ENCODE data around the gene CAP1. TPM values are rescaled to one million over a fixed set of nuclear protein-coding genes. Genes with fewer than 3 reads are reported as not detected.
A peak's percentile ranks its signal among the peaks of the same experiment; 100 is the strongest.

CAP1 gene, protein sequence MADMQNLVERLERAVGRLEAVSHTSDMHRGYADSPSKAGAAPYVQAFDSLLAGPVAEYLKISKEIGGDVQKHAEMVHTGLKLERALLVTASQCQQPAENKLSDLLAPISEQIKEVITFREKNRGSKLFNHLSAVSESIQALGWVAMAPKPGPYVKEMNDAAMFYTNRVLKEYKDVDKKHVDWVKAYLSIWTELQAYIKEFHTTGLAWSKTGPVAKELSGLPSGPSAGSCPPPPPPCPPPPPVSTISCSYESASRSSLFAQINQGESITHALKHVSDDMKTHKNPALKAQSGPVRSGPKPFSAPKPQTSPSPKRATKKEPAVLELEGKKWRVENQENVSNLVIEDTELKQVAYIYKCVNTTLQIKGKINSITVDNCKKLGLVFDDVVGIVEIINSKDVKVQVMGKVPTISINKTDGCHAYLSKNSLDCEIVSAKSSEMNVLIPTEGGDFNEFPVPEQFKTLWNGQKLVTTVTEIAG
- 198 TPM for polyA plus RNA-seq
- long read RNA-seq, donor 1, transcript CAP1-206 (13 exons, 2,217 nt): major isoform, 17 of 25 reads
- long read RNA-seq, donor 1, partial matches to known transcripts: 0 of 25 reads
- long read RNA-seq, donor 1, other reads (novel, unspliced or antisense): 0 of 25 reads
- long read RNA-seq, donor 2, transcript CAP1-217 (5 exons, 856 nt): minor isoform, 13 of 139 reads
- long read RNA-seq, donor 2, transcript CAP1-203 (13 exons, 3,105 nt): minor isoform, 8 of 139 reads
- long read RNA-seq, donor 2, transcript CAP1-206 (13 exons, 2,217 nt): major isoform, 20 of 139 reads
- long read RNA-seq, donor 2, partial matches to known transcripts: 74 of 139 reads
- long read RNA-seq, donor 2, other reads (novel, unspliced or antisense): 14 of 139 reads
- long read RNA-seq, donor 3: 0 reads
- long read RNA-seq, donor 4, partial matches to known transcripts: 0 of 3 reads
- long read RNA-seq, donor 4, other reads (novel, unspliced or antisense): 0 of 3 reads
- long read RNA-seq, donor 5, transcript CAP1-206 (13 exons, 2,217 nt): minor isoform, 6 of 24 reads
- long read RNA-seq, donor 5, transcript CAP1-203 (13 exons, 3,105 nt): major isoform, 8 of 24 reads
- long read RNA-seq, donor 5, partial matches to known transcripts: 5 of 24 reads
- long read RNA-seq, donor 5, other reads (novel, unspliced or antisense): 0 of 24 reads
- long read RNA-seq, donor 6, transcript CAP1-206 (13 exons, 2,217 nt): major isoform, 17 of 44 reads
- long read RNA-seq, donor 6, transcript CAP1-203 (13 exons, 3,105 nt): minor isoform, 6 of 44 reads
- long read RNA-seq, donor 6, partial matches to known transcripts: 5 of 44 reads
- long read RNA-seq, donor 6, other reads (novel, unspliced or antisense): 6 of 44 reads
- long read RNA-seq, donor 7, transcript CAP1-203 (13 exons, 3,105 nt): major isoform, 6 of 18 reads
- long read RNA-seq, donor 7, partial matches to known transcripts: 0 of 18 reads
- long read RNA-seq, donor 7, other reads (novel, unspliced or antisense): 0 of 18 reads
- long read RNA-seq, donor 8, transcript CAP1-206 (13 exons, 2,217 nt): major isoform, 21 of 51 reads
- long read RNA-seq, donor 8, transcript CAP1-217 (5 exons, 856 nt): minor isoform, 8 of 51 reads
- long read RNA-seq, donor 8, transcript CAP1-203 (13 exons, 3,105 nt): minor isoform, 8 of 51 reads
- long read RNA-seq, donor 8, partial matches to known transcripts: 6 of 51 reads
- long read RNA-seq, donor 8, other reads (novel, unspliced or antisense): 0 of 51 reads
- long read RNA-seq, donor 9, transcript CAP1-206 (13 exons, 2,217 nt): major isoform, 22 of 88 reads
- long read RNA-seq, donor 9, transcript CAP1-203 (13 exons, 3,105 nt): minor isoform, 7 of 88 reads
- long read RNA-seq, donor 9, transcript CAP1-202 (13 exons, 1,496 nt): minor isoform, 5 of 88 reads
- long read RNA-seq, donor 9, partial matches to known transcripts: 49 of 88 reads
- long read RNA-seq, donor 9, other reads (novel, unspliced or antisense): 0 of 88 reads
- long read RNA-seq, donor 10, transcript CAP1-203 (13 exons, 3,105 nt): minor isoform, 5 of 54 reads
- long read RNA-seq, donor 10, transcript CAP1-202 (13 exons, 1,496 nt): minor isoform, 12 of 54 reads
- long read RNA-seq, donor 10, transcript CAP1-206 (13 exons, 2,217 nt): major isoform, 16 of 54 reads
- long read RNA-seq, donor 10, partial matches to known transcripts: 7 of 54 reads
- long read RNA-seq, donor 10, other reads (novel, unspliced or antisense): 5 of 54 reads
- long read RNA-seq, donor 11, transcript CAP1-206 (13 exons, 2,217 nt): major isoform, 9 of 30 reads
- long read RNA-seq, donor 11, transcript CAP1-202 (13 exons, 1,496 nt): minor isoform, 5 of 30 reads
- long read RNA-seq, donor 11, partial matches to known transcripts: 7 of 30 reads
- long read RNA-seq, donor 11, other reads (novel, unspliced or antisense): 0 of 30 reads

DNA sequence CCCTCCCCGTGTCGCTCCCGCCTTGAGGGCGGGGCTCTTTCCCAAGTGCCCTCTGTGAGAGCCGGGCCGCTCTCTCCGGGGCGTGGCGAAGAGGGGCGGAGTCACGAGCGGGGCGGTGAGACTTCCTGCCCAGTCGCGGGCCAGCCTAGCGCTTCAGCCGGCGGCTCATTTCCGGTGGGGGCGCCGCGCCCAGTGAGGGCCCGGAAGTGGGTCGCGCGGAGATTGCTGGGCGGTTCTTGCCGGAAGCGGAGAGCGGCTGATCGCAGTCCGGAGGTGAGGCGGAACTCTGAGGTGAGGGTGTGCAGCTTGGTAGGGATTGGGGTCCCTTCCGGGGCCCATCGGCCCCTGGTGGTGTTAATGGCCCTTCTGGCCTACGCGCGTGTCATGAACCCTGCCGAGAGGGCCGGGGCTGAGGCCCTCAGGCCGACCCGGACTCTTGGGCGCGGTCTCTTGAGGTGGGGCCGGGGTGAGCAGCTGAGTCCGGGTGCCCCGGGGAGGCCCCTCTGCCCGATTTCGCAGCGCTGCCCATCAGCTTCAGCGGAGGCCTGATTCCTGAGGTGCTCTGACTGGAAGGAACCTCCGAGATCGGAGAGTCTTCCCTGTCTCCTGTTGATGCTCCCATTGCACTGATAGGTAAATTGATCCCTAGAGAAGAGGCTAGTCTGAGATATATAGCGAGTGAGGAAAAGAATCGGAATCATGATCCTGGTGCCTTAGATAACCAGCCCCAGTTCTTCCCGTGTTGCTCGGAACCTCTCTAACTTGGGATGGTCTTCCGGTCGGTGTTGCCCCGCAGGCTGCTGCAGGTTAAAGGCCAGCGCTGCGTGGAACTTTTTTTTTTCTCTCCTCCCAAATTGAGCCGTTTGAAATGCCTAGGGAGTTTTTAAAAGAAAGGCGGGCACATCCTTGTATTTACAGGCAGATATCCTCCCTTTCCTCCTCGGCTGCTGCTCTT lies at the start of gene CAP1:
CAP1 (plus strand) TSS at position 219 of the 955 bp plus-strand sequence. CDS start 18,618 bp downstream, outside the sequence.
- H3K27me3 ChIP-seq (ENCODE audit: control insufficient read depth, insufficient read depth, low read length): no peaks in the 10 kb centered on the region

DNA sequence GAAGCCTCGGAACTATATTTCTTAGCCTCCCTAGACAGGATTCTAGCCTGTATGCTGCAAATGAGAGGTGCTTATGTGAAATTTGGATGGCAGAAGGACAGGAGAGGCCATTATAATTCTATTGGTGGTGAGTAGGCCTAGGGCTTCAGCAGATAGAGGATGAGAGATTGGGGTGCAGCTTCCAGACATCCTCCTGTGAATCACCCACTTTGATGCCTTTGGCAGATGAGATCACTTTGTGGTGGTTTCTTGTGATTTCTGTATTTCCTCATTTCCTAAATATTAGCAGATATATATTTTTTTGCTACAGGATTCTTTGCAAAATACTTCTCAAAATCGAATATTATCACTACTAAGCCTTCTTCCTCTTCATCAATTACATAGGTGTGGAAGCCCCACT lies 48.3 kb upstream of the CAP1 start:
- Histone ChIP-seq H3K27me3 (ENCODE audit: control insufficient read depth, insufficient read depth, low read length) (no peaks in the 10 kb centered on the region), H3K4me1 (ENCODE audit: control insufficient read depth, insufficient read depth, low read length) (no peaks in the 10 kb centered on the region), H3K27ac (ENCODE audit: low read length) (no peak overlapping the region), H3K4me3 (ENCODE audit: low read length) (no peak overlapping the region), H3K9me3 (ENCODE audit: control insufficient read depth, low read depth, low read length) (no peaks in the 10 kb centered on the region), H3K36me3 (ENCODE audit: control insufficient read depth, insufficient read depth, low read length) (no peaks in the 10 kb centered on the region)
- no peak for DNase-seq
- 71% methylated on average over 1 of the region's 2 CpGs for WGBS (ENCODE audit: insufficient coverage, low lambda C conversion rate)

More for the DNA sequence above, at the start of gene CAP1:
- Histone ChIP-seq H3K27ac (ENCODE audit: low read length) (peak within 1 kb of the TSS; percentile 97), H3K4me3 (ENCODE audit: low read length) (peak within 1 kb of the TSS; percentile 77), H3K4me1 (ENCODE audit: control insufficient read depth, insufficient read depth, low read length) (peaks cover 18% of the 10 kb centered on the region), H3K9me3 (ENCODE audit: control insufficient read depth, low read depth, low read length) (no peaks in the 10 kb centered on the region), H3K36me3 (ENCODE audit: control insufficient read depth, insufficient read depth, low read length) (peaks cover 1% of the 10 kb centered on the region)
- no CpG with 5 or more reads among the region's 65 CpGs for WGBS (ENCODE audit: insufficient coverage, low lambda C conversion rate)
- peak; percentile 100 for DNase-seq

DNA sequence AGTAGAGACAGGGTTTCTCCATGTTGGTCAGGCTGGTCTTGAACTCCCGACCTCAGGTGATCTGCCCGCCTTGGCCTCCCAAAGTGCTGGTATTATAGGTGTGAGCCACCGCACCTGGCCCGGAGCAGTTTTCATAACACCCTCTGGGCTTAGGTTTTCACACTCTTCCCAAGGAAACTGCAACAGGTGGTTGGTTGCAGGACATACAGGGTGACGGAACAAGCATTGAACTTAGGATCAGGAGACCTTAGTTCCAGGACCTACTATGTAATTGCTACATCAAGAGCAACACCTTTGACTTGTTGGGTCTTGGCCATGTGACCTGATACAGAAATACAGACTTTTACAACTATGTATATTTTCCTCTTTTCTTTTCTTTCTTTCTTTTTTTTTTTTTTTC lies 47.6 kb upstream of the CAP1 start:
- Histone ChIP-seq H3K9me3 (ENCODE audit: control insufficient read depth, low read depth, low read length) (no peaks in the 10 kb centered on the region), H3K27me3 (ENCODE audit: control insufficient read depth, insufficient read depth, low read length) (no peaks in the 10 kb centered on the region), H3K4me3 (ENCODE audit: low read length) (no peak overlapping the region), H3K36me3 (ENCODE audit: control insufficient read depth, insufficient read depth, low read length) (no peaks in the 10 kb centered on the region), H3K4me1 (ENCODE audit: control insufficient read depth, insufficient read depth, low read length) (no peaks in the 10 kb centered on the region), H3K27ac (ENCODE audit: low read length) (no peak overlapping the region)
- WGBS (ENCODE audit: insufficient coverage, low lambda C conversion rate): no CpG with 5 or more reads among the region's 5 CpGs
- DNase-seq: no peak

DNA sequence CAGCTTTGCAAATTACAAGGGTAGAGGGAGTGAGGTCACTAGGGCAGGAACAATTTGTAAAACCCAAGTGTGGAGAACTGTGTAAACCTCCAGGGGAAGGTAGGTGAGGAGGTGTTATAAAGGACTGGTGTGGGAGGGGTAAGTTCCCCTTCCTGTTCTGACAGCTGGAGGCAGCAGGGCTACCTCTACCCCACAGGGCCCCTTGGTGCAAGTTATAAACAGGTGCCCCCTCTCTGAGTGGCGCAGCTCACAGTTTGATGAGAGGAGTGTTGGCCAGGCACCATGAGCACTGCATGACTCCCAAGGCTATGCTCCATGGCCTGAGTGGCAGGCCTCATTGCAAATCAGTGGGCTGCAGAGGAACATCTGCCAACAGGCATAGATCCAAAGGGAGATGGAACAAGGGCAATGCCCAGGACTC lies 44.5 kb upstream of the CAP1 start:
- Histone ChIP-seq H3K9me3 (ENCODE audit: control insufficient read depth, low read depth, low read length) (peaks cover 6% of the 10 kb centered on the region), H3K27ac (ENCODE audit: low read length) (no peak overlapping the region), H3K4me3 (ENCODE audit: low read length) (no peak overlapping the region), H3K27me3 (ENCODE audit: control insufficient read depth, insufficient read depth, low read length) (no peaks in the 10 kb centered on the region), H3K4me1 (ENCODE audit: control insufficient read depth, insufficient read depth, low read length) (no peaks in the 10 kb centered on the region), H3K36me3 (ENCODE audit: control insufficient read depth, insufficient read depth, low read length) (no peaks in the 10 kb centered on the region)
- DNase-seq: peak in 1 of 2 donors; percentile 34
- no CpG with 5 or more reads among the region's 1 CpG for WGBS (ENCODE audit: insufficient coverage, low lambda C conversion rate)

DNA sequence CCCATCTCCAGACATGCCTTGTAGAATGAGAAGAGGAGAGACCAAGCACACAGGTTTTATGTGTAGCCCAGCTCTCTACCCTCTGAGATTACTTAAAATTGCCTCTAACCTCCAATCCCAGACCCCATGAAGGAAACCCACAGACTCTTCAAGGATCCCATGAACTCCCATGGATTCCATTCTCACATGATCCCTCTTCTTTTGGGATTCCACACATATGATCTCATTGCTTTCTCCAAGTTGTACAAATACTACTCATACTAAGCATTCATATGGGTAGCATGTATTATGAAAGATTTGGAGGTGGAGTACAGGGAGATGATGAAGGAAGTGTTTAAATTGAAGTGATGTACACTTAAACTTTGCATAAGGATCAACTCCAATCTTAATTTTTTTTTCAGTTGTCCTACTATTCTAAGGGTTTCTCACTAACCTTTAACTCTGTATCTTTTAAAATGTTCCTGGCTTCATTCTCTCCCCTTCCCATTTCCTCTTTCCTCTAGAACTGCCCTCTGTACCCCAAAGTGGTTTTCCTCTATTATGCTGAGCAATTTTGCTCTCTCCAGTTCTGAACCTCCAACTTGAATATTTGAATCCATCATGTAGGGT lies 44.0 kb upstream of the CAP1 start:
- no peaks in the 10 kb centered on the region for H3K27me3 ChIP-seq (ENCODE audit: control insufficient read depth, insufficient read depth, low read length)
- no peaks in the 10 kb centered on the region for H3K36me3 ChIP-seq (ENCODE audit: control insufficient read depth, insufficient read depth, low read length)
- no peak for DNase-seq
- no peak overlapping the region for H3K4me3 ChIP-seq (ENCODE audit: low read length)
- peaks cover 6% of the 10 kb centered on the region for H3K9me3 ChIP-seq (ENCODE audit: control insufficient read depth, low read depth, low read length)
- H3K4me1 ChIP-seq (ENCODE audit: control insufficient read depth, insufficient read depth, low read length): no peaks in the 10 kb centered on the region
- H3K27ac ChIP-seq (ENCODE audit: low read length): no peak overlapping the region

DNA sequence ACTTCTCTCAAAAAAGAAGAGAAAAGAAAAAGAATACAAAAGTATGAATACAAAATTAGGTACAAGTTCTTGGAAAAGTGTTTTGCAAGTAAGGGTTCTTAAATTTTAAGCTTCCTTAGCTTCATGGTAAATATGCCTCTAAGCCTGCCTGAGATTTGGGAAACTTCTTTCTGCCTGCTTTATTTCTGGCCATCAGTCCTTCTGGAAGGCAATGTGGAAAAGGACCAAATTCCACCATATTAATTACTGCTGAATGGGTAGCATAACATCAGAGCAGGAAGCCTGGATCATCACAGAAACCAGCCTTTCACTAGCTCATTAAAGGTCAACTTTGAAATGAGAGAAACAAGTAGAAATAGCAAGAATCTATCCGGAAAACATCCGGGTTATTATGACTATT lies 39.1 kb upstream of the CAP1 start:
- Histone ChIP-seq H3K4me3 (ENCODE audit: low read length) (no peak overlapping the region), H3K27me3 (ENCODE audit: control insufficient read depth, insufficient read depth, low read length) (no peaks in the 10 kb centered on the region), H3K9me3 (ENCODE audit: control insufficient read depth, low read depth, low read length) (peaks cover 6% of the 10 kb centered on the region), H3K27ac (ENCODE audit: low read length) (no peak overlapping the region), H3K4me1 (ENCODE audit: control insufficient read depth, insufficient read depth, low read length) (no peaks in the 10 kb centered on the region), H3K36me3 (ENCODE audit: control insufficient read depth, insufficient read depth, low read length) (no peaks in the 10 kb centered on the region)
- no CpG with 5 or more reads among the region's 2 CpGs for WGBS (ENCODE audit: insufficient coverage, low lambda C conversion rate)
- no peak for DNase-seq

DNA sequence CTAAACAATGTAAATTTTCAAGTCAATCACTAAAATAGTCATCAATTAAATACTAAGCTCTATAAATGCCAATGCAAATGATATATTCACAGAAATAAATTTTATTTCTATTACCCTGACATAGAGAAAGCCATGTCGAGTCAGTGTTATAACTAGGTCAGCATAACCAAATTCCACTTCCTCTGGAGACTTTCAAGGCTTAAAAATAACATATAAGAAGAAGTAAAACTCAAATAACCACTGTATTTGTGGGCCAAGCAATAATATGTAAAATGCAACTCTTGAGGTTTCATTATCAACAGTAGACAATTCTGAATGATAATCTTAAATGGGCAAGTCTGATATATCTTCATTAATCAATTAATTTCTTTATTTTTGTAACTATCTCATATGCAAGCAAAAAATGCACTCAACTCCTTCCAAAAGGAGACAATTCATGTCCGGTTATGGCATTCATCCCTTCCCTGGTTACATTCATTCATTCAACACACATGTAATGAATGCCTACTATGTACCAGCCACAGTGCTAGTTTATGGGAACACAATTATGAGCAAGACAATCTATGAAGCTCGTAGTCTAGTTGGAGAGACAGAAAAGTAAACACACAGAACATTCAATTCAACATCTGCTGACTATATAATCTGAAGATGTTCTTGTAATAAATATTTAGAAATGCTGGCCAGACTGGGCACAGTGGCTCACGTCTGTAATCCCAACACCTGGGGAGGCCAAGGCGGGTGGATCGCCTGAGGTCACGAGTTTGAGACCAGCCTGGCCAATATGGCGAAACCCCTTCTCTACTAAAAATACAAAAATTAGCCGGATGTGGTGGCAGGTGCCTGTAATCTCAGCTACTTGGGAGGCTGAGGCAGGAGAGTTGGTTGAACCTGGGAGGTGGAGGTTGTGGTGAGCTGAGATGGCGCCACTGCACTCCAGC lies 37.1 kb upstream of the CAP1 start:
- peaks cover 6% of the 10 kb centered on the region for H3K9me3 ChIP-seq (ENCODE audit: control insufficient read depth, low read depth, low read length)
- no peaks in the 10 kb centered on the region for H3K36me3 ChIP-seq (ENCODE audit: control insufficient read depth, insufficient read depth, low read length)
- no CpG with 5 or more reads among the region's 10 CpGs for WGBS (ENCODE audit: insufficient coverage, low lambda C conversion rate)
- H3K4me1 ChIP-seq (ENCODE audit: control insufficient read depth, insufficient read depth, low read length): no peaks in the 10 kb centered on the region
- DNase-seq: no peak
- H3K27ac ChIP-seq (ENCODE audit: low read length): no peak overlapping the region
- no peaks in the 10 kb centered on the region for H3K27me3 ChIP-seq (ENCODE audit: control insufficient read depth, insufficient read depth, low read length)
- no peak overlapping the region for H3K4me3 ChIP-seq (ENCODE audit: low read length)

Data from large intestine (tissue), 12 donors.